Activated CD8-positive, alpha-beta memory T cell treated with anti-CD3 and anti-CD28 coated beads, Interleukin-2, amount 50 U/mL, for 4 hours (primary cell): ENCODE measurements around the gene BMPR1A.

Experiments
- DNase-seq: peaks from one replicate; pipeline ENCODE4 v3.0.0-alpha.2; 2020

The BMPR1A gene

DNA sequence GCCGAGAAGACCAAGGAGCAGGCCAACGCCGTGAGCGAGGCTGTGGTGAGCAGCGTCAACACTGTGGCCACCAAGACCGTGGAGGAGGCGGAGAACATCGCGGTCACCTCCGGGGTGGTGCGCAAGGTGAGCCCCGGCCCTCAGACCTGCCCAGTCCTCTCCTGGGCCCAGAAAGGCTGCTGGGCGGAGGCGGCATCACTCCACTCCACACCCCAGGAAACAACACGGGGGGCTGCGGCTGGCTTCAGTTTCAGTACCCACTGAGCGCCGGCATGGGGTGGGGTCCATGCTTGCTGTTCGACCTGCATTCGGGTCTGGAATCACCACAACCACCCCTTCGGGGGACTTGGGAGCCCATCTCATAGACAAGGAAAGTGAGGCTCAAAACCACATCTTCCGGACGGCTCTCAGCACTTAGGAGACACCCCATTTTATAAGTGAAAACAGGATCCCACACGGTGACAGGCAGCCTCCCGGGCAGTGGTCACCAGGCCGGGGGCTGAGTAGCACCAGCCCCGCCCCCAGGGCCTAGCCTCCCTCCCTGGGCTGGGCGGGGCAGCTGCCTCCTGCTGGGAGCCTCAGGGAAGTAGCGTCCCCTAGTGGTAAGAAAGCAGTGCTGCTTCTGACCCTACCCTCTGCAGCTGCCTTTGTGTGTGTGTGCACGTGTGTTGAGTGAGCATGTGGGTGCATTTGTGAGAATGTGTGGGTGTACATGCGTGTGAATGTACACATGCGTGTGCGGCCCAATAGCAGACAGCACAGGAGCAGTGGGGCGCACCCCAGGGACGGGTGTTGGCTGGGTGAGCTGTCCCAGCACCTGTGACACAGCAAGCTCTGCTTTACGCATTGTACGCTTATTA lies 203.8 kb downstream of the BMPR1A start:
- DNase-seq, result no peak

- no peak for DNase-seq
Measured at GRCh38 chr10:86960863-86961434, 204.5 kb downstream of the BMPR1A start.

DNA sequence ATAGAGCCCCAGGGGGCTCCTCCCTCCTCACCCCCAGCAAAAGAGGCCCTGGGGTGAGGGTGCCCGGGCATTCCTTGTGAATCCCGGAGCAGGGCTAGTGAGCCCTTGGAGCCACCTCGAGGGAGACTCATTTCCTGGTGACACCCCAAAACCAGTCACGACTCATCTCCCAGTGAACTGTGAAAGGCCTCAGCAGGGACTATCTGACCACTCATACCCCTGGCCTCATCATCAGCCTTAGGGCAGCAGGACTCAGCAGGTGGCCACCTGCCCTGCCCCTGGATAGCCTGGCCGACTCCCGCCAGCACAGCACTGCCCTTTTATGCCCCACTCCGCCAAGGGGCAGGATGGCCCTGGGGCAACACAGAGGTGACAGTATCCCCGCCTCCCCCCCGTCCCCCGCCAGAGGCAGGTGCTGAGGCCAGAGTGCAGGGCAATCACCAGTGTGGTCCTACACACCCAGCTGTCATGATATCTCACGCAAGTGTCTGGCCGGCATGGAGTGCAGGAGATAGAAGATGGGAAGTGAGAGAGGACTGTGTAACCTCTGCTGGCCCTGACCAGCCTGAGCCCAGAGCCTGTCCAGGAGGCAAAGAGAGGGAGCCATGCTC lies 205.2 kb downstream of the BMPR1A start:
- no peak for DNase-seq

GRCh38 chr10:86962136-86962980 lies 205.9 kb downstream of the BMPR1A start:
- no peak for DNase-seq

DNA sequence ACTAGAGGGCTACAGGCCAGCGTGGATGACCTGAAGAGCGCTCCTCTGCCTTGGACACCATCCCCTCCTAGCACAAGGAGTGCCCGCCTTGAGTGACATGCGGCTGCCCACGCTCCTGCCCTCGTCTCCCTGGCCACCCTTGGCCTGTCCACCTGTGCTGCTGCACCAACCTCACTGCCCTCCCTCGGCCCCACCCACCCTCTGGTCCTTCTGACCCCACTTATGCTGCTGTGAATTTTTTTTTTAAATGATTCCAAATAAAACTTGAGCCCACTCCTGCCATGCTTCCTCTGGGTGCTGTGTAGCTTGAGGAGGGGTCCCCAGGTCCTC lies 206.5 kb downstream of the BMPR1A start:
- DNase-seq, result no peak

- DNase-seq, result no peak
Measured at GRCh38 chr10:86963341-86963919, 207.0 kb downstream of the BMPR1A start.

DNA sequence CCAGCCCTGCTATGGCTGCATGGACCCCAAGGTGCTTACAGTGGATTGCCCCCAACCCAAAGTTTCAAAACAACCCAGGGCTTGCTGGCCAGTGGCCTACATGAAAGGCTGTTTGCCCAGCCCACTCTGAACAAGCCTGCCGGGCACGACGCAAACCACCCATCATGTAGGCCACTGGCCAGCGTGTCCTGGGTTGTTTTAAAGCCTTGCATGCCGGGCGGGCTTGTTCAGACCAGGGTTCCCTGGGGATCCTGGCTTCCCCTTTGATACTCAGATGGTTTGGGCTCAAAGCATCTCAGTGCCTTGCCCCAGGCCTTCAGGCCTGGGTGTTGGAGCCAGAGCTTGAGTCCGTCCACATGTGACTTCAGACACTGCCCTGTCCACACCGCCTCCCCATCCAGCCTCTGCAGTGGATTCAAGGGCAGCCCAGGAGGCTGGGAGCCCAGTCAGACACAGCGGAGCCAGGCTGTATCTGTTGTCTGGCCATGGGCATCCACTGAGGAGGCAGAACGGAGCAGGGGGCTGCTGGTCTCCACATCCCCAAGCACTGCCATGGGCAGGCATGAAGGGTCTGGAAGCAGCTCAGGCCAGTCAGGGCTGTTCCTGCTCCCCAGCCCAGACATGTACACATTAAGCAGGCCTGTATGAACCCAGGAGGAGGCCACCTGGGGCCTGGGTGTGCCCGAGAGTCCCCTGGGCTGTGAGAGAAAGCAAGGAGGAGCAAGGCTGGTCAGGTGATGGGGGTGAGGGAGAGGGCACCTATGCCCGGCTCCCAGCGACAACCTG lies 207.8 kb downstream of the BMPR1A start:
- no peak for DNase-seq

GRCh38 chr10:86964847-86965190 lies 208.4 kb downstream of the BMPR1A start:
- no peak for DNase-seq

GRCh38 chr10:86965986-86966654 lies 209.7 kb downstream of the BMPR1A start:
- no peak for DNase-seq

DNA sequence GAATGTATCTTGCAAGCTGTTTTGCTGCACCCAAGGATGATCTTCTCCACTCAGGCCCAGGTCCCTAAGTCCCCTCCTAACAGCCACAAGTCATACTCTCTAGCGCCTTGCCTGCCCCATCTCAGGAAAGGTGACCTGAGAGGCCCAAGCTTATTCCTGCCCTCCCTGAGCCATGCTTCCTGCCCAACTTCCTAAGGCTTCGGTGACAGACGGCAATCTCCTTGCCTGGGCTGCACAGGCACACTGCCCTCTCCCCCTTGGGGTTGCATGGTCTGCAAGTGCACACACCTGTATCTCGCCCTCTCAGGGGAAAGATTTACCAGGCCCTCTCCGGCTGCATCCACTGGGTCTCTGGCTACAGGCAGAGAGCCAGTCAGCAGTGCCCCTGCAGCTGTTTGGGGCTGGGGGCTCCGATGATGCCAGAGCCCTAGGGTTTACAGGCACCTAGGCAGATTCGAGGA lies 211.1 kb downstream of the BMPR1A start:
- no peak for DNase-seq

GRCh38 chr10:86968271-86968993 lies 212.0 kb downstream of the BMPR1A start, which contains the start of gene ADIRF:
ADIRF (plus strand) TSS chr10:86968482; CDS start chr10:86968545, 63 bp downstream.
- DNase-seq, result no peak

DNA sequence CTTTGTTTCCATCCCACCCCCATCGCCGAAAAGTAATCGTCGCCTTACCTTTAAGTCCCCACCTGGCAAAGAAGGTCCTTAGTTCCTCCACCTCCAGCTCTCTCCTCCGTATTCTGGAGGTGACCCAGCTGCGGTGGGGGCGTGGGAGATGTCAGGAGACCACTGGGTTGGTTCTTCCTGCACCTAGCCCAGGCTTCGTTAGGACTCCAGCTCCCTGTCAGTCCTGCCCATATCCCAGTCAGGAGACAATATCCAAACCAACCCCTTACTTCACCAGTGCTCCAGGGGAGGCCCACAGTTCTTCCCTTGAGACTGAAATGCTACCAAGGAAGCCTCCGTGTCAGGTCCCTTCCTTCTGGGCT lies 212.6 kb downstream of the BMPR1A start:
- no peak for DNase-seq

- no peak for DNase-seq
Measured at GRCh38 chr10:86969421-86970041, 213.1 kb downstream of the BMPR1A start.

GRCh38 chr10:86970162-86970981 lies 214.0 kb downstream of the BMPR1A start:
- no peak for DNase-seq

- no peak for DNase-seq
Measured at GRCh38 chr10:86970982-86971231, 214.5 kb downstream of the BMPR1A start.

- DNase-seq, result peak; percentile 90
Measured at GRCh38 chr10:86971232-86971991, 215.0 kb downstream of the BMPR1A start.

DNA sequence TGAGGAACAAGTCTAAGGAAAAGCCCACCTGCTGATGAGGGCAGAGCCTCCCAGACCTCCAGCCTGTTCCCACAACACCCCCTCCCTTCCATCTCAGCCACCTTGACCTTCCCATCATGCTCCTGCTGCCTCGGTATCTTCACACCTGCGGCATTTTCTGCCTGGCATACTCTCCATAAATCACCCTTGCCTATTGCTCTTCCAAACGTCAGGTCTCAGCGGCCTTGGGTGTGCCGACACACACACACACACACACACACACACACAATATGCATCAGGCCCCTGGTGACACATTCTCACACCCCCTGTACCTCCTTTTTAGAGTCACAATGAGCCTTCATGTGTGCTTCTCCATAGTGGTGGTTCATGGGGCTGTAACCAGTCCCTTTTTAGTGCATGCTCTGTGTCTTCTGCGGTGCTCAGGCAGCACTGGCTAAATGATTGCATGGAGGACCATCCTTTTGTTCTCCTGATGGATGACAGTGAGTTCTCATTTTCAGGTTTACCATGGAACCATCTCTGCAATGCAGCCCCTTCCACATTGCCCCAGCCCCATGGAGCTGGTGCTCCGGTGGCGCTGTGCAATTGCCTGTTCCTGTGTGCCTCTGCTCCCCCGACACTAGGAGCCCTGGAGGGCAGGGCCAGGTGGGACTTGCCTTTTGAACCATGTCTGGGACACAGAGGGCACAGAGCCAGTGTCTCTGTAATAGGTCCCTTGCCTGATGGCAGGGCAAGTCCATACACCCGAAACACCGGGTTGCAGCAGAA lies 216.4 kb downstream of the BMPR1A start:
- no peak for DNase-seq

DNA sequence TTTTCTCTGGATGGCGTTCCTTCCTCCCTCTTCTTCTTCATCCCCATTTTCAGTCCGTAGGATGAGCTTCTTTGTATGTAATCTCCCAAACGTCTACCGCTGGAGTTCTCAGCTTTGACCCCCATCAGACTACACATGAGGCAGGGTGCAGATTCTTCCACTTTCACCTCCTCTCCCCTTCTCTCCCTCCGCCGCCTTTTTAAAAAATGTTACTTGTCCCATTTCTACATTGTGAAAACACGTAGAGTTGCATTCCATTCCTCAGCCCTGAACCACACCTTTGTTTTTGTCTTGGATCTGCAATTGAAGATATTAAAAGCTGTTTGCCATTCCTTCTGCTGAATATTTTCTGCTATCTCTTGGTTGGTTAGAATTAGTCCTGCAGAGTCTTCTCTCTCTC lies 218.1 kb downstream of the BMPR1A start:
- DNase-seq, result no peak
